Stimulated activated CD4-positive, alpha-beta T cell treated with anti-CD3 and anti-CD28 coated beads, Interleukin-15, amount 100 ng/mL, for 24 hours (primary cell): ENCODE measurements around the gene PSMB7.

ENCODE experiments used
- DNase-seq: peaks from one replicate; pipeline ENCODE4 v3.0.0-alpha.2; 2020

The PSMB7 gene

DNA sequence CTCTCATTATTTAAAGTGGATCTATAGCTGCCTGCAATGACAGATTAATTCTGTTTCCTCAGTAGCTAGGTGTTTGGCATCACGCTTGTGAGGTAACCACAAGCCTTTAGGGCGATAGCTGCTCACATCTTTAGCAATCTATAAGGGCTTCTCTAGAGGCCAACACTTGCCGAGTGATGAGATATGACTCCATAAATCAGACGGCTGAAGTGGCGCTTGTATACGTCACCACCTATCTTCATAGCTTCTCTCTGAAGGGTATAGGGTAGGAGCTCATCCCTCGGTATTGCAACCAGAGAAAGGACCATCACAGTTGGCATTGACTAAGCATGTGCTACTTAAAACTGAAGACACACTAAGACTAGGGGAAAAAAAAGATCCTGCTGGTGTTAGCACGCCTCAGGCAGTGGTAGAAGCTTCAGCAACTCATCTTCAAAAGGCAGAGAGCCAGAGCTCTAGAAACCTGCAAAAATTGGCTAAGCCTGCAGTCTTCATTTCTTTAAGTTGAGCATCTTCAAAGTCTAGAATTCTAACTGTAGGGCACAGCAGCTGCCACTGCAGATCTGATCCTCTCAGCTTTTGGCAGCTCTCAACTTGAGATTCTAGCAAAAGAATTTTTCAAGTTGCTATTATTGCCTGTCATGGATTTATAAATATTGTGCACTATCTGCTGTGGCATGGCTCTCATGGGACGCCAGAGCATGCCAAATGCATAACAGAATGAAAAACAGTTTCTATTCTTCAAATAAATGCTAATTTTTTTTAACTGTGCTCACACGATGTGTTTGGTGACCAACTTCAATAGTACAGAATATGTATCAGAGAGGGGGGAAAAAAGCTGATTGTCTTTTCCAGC lies 37.5 kb downstream of the PSMB7 start:
- DNase-seq = no peak

DNA sequence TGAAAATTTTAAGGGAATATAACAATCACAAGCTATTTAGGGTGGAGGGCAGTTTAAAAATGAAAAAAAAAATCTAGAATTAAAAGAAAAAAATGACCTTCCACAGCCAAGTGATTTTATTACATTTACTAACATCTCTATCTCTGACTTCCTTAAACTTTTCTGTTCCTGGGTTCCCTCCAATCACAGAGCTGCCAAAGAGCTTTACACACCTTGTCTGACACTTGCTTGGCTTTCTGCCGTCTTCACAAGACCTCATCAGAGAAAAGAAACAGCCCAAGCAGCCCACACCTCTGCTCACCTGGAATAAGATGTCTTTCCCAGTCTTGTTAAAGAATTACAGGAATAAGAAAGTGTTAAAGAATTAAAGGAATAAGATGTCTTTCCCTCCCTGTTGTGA lies 38.9 kb downstream of the PSMB7 start:
- no peak for DNase-seq

DNA sequence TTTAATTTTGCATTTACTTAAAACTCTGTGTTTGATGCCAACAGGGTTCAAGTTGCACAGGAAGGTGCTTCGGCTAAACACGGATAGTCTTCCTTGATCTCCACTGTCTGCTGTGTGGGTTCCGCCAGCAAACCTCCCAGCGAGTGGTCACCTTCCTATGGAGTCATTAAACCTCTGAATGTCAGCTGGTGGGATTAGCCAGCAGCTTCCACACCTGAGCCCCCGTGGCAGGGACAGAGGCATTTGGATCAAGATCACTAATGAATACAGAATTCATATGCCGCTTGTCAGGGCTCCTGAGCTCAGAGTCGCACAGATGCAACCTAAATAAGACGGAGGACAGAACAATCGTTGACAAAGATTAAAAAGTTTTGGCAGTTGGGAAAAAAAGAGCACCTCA lies 39.5 kb downstream of the PSMB7 start:
- no peak for DNase-seq

DNA sequence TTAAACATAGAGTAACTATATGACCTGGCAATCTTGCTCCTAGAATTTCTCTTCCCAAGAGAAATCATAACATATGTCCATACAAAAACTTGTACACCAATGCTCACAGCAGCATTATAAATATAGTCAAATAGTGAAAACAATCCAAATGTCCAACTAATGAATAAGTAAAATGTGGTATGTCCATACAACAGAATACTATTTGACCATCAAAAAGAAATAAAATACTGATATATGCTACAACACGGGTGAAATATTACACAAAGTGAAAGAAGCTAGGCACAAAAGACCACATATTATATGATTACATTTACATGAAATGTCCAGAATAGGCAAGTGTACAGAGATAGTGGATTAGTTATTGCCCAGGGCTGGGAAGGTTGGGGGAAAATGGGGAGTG lies 41.4 kb downstream of the PSMB7 start:
- no peak for DNase-seq

DNA sequence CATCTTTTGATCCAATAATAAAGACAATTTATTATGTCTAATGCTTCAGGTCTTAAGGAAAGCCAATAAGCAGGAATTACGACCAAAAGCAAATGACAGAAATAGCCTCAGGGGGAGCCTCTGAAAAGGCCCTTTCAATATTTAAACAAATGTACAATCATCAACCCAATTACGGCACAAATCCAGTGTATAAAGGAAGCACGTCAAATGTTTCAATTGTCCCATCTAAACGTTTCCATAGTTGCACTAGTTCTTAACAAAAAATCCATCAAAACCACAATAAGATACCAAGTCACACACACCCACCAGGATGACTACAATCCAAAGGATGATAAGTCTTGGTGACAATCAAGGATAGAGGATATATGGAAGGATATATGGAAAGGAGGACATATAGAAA lies 41.9 kb downstream of the PSMB7 start:
- DNase-seq = no peak

DNA sequence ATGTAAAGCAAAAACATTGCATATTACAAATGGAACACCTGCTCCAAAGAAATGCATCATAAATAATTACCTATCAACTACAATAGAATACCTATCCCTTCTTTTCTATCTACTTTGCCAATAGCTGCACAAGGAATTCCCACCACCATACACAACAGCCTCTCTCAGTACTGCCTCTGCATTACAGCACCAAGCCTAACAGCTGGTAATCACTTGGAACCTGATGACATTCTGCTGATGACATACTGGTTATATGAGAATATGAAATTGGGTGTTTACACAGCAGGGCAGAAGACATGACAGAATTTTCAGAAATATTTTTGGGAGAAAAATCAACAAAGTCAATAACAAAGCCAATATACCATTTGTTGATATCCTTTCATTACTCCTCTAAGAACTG lies 43.2 kb downstream of the PSMB7 start:
- DNase-seq = no peak

DNA sequence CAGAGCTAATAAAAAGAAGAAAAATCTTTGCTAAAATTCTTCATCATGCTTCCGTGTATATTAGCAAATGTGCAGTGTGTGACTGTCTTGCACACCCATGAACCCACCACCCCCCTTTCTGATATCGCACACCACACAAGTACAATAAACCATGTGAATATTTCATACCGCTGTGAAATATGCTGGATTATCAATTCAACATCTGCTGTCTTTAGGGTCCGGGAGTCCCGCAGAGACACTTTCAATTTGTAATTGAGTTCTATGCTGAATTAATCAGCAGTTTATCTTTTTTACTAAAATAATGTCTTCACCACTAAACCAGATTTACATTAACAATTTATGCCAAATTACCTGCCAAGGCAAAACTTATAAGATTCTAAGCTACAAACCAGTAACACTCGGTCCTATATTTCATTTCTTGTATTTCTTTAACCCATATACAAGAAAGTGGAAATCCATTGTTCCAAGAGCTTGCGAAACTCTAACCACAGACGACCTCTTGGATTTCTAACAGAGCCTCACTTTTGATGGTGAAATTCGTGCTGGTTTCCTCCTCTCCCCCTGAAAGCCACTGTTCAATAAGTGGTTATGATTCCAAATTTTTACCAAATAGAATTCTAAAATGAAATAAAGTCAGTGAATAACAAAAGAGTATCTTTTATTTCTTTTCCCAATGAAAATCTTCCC lies 44.2 kb downstream of the PSMB7 start:
- no peak for DNase-seq

DNA sequence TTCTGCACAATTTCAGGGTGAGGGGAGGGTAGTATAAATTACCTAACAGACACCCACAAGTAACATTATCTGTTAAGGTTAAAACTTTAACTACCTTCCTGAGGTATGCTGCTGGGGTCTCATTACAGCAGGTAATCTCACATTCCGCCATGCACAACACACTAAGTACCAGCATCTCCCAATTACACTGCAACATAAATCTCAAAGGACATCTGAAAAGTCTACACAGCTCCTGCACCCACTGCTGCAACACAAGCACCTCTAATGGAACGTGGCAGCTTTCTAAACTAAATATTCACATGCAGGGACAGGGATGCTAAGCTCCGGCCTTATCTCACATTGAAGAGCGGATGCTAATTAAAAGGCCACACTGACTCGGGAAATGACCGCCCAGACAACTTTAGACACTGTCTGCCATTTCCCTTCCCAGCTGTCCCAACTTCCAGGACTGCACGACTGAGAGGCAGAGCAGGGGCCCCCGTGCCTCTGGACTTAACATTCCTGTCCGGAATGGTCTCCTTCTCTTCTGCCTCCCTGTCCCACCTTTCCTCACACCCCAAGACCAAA lies 45.9 kb downstream of the PSMB7 start:
- no peak for DNase-seq

DNA sequence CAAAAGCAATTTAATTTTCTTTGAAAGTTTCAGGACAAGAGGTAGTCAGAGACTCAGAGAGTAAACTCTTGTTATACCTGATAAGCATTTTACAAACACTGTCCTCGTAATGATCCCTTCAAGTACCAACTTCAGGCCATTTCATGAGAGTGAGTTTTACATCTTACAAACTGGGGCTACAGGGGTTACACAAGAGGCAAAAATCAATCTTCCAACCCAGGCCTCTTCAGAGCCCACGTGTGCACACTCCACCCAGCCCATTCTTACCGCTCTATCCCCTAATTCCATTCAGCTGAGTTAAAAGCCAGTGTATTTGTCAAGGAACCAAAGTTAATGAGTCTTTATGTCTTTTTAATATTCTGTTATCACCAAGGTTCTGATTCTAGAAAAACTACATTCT lies 46.5 kb downstream of the PSMB7 start:
- no peak for DNase-seq

DNA sequence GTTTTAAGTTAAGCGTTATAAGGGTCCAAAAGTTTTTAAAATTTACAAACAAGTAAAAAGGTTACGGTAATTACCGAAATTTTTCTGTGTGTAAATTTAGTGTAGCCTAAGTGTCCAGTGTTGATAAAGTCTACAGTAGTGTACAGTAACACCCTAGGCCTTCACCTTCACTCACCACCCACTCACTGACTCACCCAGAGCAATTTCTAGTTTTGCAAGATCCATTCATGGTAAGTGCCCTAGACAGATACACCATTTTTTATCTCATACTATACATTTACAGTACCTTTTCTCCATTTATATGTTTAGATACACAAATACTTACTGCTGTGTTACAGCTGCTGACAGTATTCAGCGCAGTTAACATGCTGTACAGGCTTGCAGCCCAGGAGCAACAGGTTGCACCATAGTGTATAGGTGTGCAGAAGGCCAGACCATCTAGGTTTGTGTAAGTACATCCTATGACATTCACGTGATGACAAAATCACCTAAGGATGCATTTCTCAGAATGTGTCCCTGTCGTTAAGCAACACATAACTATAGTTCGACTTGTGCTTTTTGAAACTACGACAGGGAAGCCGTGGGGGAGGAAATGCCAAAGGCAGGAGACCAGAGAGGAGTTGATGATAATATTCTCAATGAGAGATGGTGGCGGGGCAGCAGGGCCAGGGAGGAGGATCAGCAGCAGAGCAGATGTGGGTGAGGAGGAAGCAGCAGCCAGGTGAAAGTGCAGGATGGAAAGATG lies 48.6 kb downstream of the PSMB7 start:
- no peak for DNase-seq

DNA sequence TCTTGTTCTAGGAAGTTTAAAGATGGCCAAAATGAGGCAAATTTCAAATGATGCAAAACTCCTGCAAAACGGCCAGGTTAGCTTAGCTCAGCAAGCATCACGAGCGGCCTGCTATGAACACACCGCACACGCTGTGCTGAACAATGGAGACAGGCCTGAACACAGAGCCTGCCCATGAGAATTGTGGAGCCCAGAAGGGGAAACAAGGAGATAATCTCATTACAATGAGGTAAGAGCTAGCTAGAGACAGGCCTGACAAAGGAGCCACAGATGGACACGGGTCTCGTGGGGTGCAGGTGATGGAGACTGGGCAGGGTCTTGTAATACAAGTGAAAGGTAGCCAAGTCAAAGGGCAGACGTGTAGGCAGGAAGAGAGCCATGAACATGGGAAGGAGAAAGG lies 50.2 kb downstream of the PSMB7 start:
- no peak for DNase-seq

DNA sequence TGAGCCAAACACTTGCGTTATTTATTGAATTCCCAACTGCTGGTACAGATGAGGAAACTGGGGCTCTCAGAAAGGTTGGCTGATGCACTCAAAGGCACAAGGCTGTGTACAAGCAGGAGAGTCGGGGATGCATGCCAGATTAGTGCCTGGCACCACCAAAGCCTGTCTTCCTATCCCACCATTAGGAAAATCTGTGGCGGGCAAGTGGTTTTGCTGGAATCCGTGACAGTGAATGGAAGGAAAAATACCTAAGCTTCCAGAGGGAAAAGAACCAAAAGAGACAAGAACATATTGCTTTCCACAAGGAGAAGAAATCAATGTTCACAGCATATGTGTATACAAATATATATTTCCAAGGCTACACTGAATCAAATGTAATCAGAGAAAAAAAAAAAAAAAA lies 51.1 kb downstream of the PSMB7 start:
- no peak for DNase-seq

DNA sequence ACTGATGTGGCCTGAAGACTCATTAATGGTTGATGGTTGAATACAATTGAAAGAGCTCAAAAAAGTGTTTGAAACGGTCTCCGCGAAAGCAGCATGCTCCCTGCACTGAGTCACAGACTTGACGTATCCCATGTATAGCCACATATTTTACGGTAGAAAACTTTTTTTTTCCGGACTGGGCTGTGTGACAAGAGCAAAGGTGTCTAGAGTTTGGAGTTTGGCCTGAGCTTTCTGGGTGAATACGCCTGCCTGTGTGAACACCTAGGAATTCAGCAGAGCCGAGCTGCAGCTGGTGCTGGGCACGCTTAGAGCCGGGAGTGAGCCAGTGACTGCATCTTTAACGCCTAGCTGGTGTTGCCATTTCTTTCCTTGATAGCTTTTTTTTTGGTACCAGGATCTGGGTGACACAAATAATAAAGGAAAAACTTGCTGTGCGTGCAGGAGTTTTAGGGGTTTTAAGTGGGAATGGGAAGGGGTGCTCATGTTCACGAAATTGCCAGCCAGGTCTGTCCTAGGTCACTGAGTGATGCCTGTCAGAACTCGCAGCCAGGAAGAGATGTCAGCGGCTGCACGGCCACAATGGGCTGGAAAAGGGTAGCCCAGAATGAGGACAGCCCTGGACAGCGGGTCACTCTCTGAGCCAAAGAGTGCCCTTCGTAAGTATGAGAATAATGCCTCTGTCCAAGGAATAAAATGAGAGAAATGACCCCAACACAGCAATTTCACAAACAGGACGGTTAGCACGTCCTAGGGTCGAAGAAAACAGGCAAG lies 51.7 kb downstream of the PSMB7 start:
- no peak for DNase-seq

DNA sequence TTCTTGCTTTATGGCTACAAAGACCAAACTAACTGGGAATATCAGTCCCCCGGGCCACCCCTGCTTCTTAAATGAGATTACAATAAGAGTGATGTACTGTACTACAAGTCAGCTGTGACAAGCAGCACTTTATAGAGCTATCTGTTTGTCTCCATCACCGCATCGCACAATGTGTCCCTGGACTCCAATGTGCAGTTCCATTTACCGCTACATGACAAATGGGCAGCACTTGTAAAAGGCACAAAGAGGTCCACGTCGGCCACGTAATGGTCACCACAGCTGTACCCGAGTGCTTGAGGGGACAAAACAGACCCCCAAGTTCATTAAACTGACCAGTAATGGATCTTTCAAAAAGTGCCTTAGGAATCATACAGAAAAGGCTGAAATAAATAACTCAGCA lies 54.1 kb downstream of the PSMB7 start:
- DNase-seq = no peak

DNA sequence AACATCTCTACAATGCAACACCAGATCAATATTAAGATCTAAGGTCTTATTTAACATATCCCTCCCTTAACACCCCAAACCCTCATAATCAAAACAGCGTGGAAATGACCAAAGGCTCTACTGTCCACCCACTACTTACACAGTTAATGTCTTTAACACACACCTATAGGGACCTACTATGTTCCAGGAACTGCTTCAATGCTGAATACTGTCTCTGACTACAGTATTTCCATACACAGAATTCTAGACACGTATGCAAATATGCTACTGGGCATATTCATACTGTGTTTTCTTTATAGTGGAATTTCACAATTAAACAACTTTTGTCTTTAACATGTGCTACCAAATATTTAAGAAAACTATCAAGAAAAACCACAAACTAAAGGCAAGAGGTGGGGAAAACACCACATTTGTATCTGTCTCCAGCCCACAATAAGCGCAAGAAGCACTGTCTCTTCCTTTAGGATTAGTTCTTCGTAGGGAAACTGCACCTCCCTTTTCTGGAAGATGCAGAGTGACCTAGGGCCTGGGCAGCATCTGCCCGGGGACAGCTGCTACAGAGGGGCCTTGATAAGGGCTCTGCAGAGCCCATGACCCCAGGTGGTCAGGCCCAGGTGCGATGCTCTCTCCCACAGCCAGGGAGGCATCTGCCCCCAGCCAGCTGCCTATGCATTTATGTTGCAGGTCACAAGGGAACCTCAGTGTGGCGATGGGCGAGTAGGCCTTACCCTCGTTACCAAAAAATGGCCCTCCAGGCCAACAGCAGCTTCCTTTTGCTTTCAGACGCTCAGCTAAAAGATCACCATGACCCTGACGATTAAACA lies 55.2 kb downstream of the PSMB7 start:
- DNase-seq = no peak

DNA sequence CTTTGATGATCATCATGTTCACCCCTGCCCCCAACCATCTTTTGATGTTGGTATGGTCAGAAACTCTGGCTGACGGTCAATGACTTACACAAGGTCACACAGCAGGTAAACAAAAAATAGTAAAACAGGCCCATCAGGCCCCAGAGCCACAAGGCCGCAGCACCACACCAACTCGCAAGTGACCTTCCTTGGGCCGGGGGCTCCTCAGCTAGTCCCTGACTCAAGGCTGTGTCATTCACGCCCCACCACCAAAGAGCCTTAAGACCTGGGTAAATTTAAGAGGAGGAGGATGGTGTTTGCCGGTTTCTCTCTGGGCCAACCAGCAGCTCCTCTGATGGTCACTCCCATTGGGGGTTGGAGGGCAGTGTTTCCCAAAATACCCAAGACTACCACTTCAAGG lies 55.8 kb downstream of the PSMB7 start:
- DNase-seq = no peak

DNA sequence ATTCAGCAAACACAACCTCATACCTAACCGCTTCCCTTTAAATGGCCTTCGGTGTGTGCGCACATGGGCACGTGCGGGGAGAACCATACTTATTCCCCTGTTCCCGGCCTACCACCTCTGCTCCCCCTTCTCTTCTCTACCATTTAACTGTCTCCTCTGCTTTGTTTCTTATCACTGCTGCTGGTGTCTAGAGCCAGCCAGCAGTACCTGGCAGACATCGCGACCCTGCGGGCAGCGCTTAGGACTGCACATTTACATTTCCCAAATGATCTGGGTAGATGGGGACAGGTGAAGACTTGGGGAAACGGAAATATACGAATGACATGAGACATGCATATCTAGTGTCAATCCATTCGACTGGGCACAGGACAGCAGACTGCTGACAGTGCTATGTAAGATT lies 56.6 kb downstream of the PSMB7 start:
- DNase-seq = no peak

DNA sequence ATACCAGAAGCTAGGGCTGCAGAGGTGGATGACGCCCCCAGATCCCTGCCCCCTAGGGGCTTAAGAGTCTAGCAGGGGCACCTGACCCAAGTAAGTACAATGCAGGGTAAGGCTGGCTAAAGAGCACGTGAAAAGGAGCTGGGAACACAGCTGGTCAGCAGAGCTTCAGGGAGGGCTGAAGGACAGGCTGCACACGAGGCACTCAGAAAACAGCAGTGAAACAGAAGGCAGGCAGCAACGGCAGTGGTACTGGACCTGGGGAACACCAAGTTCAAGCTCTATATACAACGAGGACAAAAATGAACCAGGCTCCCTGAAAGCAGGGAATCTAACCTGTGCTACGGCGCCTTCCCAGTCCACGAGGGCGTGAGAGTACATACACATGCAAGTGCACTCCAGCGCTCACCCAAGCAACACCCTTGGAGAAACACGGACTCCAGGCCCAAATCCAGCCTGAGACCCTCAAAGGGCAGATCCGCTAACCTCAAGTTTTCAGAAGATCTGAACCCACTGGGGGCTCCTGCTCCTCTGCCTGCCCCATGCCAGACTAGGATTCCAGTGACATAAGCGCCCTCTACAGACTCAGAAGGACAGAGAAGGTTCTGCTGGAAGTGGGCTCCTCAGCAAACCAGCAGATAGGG lies 57.4 kb downstream of the PSMB7 start:
- no peak for DNase-seq

DNA sequence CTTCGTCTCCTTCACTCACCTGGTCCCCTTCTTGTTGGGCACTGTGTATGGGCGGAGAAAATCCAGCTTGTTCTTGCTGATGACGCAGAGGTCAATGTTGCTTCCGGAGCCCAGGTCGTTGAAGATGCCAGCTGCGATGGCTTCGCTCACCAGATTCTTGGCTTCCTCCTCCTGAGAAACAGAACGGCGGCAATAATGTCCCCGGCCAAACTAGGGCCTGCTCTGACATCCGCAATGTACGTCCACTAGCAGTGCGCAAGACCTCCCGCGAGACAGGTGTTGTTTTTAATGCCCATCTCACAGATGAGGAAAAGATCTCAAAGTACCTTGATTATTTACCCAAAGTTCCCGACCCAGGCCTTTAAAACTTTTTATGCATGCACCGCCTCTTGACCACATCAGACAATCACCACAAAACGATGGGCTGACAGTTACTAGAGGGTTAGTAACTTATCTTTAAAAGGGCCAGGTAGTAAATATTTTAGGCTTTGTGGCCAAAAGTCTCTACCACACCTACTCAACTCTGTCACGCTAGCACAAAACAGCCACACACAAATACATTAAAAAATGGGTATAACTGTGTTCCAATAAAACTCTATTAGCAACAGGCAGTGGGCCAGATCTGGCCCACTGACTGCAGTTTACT lies 58.4 kb downstream of the PSMB7 start:
- DNase-seq = no peak

DNA sequence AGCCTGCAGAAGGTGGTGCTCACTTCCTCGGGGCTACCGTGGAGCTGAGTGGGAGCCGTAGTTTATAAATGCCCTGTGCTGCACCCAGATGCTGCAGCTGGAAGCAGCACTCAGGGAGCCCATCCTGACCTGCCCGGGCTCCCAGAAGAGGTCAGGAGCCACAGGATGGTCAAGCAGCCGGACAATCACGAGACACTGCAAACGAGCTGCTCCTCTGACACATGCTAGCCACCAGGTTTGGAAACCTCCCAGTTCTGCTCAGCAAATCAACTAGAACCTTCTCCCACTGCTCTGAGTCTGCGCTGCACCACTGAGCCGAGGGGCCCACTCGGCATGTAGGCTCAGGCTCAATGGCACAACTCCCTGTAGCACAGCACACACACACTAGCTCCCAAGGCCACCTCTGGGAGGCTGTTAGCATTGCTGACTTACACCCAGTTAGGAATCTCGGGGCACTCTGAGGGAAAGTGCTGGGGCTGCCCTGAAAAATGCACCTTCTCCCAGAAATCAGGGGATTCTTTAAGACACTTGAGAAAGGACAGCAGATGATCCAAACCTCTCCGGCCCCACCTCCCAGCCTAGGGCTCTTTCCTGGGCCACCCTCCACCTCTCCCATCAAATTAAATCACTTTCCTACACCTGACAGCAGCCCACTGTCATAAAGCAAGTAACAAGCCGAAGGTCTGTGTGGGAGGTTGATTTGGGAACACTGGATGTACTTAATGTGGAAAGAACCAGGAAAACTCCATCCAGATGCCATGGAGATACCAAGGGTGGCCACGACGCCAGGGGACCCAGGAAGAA lies 59.1 kb downstream of the PSMB7 start:
- DNase-seq = no peak
